Measurements from ENCODE around the gene CST6. TPM values are rescaled to one million over a fixed set of nuclear protein-coding genes. Genes with fewer than 3 reads are reported as not detected.

CST6 gene
- polyA plus RNA-seq, 2 donors = 36.1 to 66.5 TPM

DNA sequence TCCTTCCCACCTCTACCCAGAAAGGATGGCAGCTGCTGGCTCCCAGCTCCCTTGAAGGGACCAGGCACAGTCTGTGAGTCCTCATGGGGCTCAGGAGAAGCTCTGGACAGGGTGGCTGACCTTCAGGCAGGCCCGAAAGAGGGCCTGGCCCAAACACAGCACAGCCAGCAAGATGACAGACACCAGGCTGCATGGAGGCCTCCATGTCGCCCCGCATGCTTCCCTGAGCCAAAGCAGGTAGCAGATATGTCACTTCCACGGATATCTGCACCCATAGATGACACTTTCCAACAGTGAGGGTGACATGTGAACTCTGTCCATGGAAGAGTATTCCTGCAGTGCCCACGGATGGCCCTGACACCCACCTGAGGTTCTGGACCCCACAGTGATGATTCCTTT is 28.2 kb upstream of the CST6 start:
- Histone ChIP-seq H3K27ac (ENCODE audit: low read depth in 2 of 2, low read length in 1 of 2) (no peak overlapping the region), H3K4me1 (ENCODE audit: control insufficient read depth in 2 of 2, insufficient read depth in 2 of 2, low read length in 1 of 2) (no peaks in the 10 kb centered on the region), H3K4me3 (ENCODE audit: low read depth in 1 of 2, low read length in 2 of 2) (no peak overlapping the region), H3K27me3 (ENCODE audit: control insufficient read depth in 1 of 2, insufficient read depth in 2 of 2, low read length in 2 of 2) (no peaks in the 10 kb centered on the region), H3K36me3 (ENCODE audit: control insufficient read depth in 2 of 2, insufficient read depth in 2 of 2, low read length in 1 of 2) (peaks cover 0 to 9% of the 10 kb centered on the region in 2 donors), H3K9me3 (ENCODE audit: control insufficient read depth in 2 of 2, insufficient read depth in 1 of 2, low read depth in 1 of 2, low read length in 1 of 2) (no peaks in the 10 kb centered on the region)
- 84 to 85% methylated on average over 5 of the region's 5 CpGs for WGBS, 2 donors

DNA sequence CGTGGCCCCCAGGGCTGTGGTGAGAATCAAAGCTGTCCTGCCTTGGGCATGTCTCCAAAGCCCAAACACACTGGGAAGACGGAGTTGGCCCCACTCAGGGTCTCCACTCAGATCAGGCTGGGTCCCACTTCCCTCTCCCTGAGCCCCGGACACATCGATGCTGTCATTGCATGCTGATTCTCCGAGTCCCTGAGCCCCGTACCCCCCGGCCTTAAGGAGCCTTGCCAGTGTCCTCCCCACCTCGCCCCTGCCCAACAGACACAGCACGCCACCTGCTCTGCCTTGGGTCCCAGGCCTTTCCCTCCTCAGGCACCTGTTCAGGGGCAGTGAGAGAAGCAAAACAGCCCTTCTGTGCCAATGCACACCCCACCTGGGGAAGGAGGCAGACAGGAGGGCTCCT is 24.5 kb upstream of the CST6 start:
- Histone ChIP-seq H3K4me1 (ENCODE audit: control insufficient read depth in 2 of 2, insufficient read depth in 2 of 2, low read length in 1 of 2) (no peaks in the 10 kb centered on the region), H3K9me3 (ENCODE audit: control insufficient read depth in 2 of 2, insufficient read depth in 1 of 2, low read depth in 1 of 2, low read length in 1 of 2) (no peaks in the 10 kb centered on the region), H3K4me3 (ENCODE audit: low read depth in 1 of 2, low read length in 2 of 2) (no peak overlapping the region), H3K27me3 (ENCODE audit: control insufficient read depth in 1 of 2, insufficient read depth in 2 of 2, low read length in 2 of 2) (no peaks in the 10 kb centered on the region), H3K36me3 (ENCODE audit: control insufficient read depth in 2 of 2, insufficient read depth in 2 of 2, low read length in 1 of 2) (no peaks in the 10 kb centered on the region), H3K27ac (ENCODE audit: low read depth in 2 of 2, low read length in 1 of 2) (no peak overlapping the region)
- WGBS, 2 donors = 86 to 88% methylated on average over 9 of the region's 9 CpGs

GRCh38 chr11:65988791-65989592 is 22.8 kb upstream of the CST6 start:
- Histone ChIP-seq H3K27me3 (ENCODE audit: control insufficient read depth in 1 of 2, insufficient read depth in 2 of 2, low read length in 2 of 2) (no peaks in the 10 kb centered on the region), H3K9me3 (ENCODE audit: control insufficient read depth in 2 of 2, insufficient read depth in 1 of 2, low read depth in 1 of 2, low read length in 1 of 2) (no peaks in the 10 kb centered on the region), H3K27ac (ENCODE audit: low read depth in 2 of 2, low read length in 1 of 2) (peak overlapping the region in 1 of 2 donors; percentile 30), H3K4me3 (ENCODE audit: low read depth in 1 of 2, low read length in 2 of 2) (no peak overlapping the region), H3K36me3 (ENCODE audit: control insufficient read depth in 2 of 2, insufficient read depth in 2 of 2, low read length in 1 of 2) (no peaks in the 10 kb centered on the region), H3K4me1 (ENCODE audit: control insufficient read depth in 2 of 2, insufficient read depth in 2 of 2, low read length in 1 of 2) (no peaks in the 10 kb centered on the region)
- 18 to 20% methylated on average over 10 of the region's 10 CpGs for WGBS, 2 donors

DNA sequence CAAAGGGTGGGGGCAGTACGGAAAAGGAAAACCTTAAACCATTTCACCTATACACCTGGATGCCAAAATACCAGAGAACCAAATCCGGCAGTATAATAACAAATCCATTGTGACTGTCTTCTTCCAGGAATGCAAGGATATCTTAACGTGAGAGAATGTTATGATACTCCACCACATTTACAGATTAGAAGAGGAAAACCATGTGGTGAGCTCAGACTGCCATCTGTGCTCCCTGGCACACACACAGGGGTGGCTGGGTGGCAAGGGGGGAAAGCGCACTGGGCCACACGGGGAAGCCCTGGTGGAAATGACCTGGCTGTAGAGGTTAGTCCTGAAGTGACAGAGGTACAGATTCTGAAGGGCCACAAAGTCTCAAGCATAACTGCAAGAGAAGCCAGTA is 19.8 kb upstream of the CST6 start:
- WGBS, 2 donors = 81 to 83% methylated on average over 5 of the region's 5 CpGs
- H3K36me3 ChIP-seq (ENCODE audit: control insufficient read depth in 2 of 2, insufficient read depth in 2 of 2, low read length in 1 of 2) = no peaks in the 10 kb centered on the region
- H3K9me3 ChIP-seq (ENCODE audit: control insufficient read depth in 2 of 2, insufficient read depth in 1 of 2, low read depth in 1 of 2, low read length in 1 of 2) = no peaks in the 10 kb centered on the region
- H3K27ac ChIP-seq (ENCODE audit: low read depth in 2 of 2, low read length in 1 of 2) = no peak overlapping the region
- H3K27me3 ChIP-seq (ENCODE audit: control insufficient read depth in 1 of 2, insufficient read depth in 2 of 2, low read length in 2 of 2) = no peaks in the 10 kb centered on the region
- H3K4me1 ChIP-seq (ENCODE audit: control insufficient read depth in 2 of 2, insufficient read depth in 2 of 2, low read length in 1 of 2) = no peaks in the 10 kb centered on the region
- no peak overlapping the region for H3K4me3 ChIP-seq (ENCODE audit: low read depth in 1 of 2, low read length in 2 of 2)

GRCh38 chr11:65997286-65997685 is 14.5 kb upstream of the CST6 start:
- Histone ChIP-seq H3K4me3 (ENCODE audit: low read depth in 1 of 2, low read length in 2 of 2) (no peak overlapping the region), H3K9me3 (ENCODE audit: control insufficient read depth in 2 of 2, insufficient read depth in 1 of 2, low read depth in 1 of 2, low read length in 1 of 2) (no peaks in the 10 kb centered on the region), H3K36me3 (ENCODE audit: control insufficient read depth in 2 of 2, insufficient read depth in 2 of 2, low read length in 1 of 2) (peaks cover 5 to 22% of the 10 kb centered on the region in 2 donors), H3K27ac (ENCODE audit: low read depth in 2 of 2, low read length in 1 of 2) (no peak overlapping the region), H3K4me1 (ENCODE audit: control insufficient read depth in 2 of 2, insufficient read depth in 2 of 2, low read length in 1 of 2) (no peaks in the 10 kb centered on the region), H3K27me3 (ENCODE audit: control insufficient read depth in 1 of 2, insufficient read depth in 2 of 2, low read length in 2 of 2) (no peaks in the 10 kb centered on the region)
- whole genome bisulfite sequencing, 2 donors = 81 to 86% methylated on average over 2 of the region's 2 CpGs

GRCh38 chr11:66001942-66002647 is 9.7 kb upstream of the CST6 start, which contains the start of the genes BANF1 and EIF1AD:
Gene BANF1 (plus strand): TSS chr11:66002503. CDS start chr11:66003251, 748 bp downstream.
Gene EIF1AD (minus strand): TSS chr11:66002157. CDS start chr11:66000389, 1,768 bp downstream.
- Histone ChIP-seq H3K4me1 (ENCODE audit: control insufficient read depth in 2 of 2, insufficient read depth in 2 of 2, low read length in 1 of 2) (peaks cover 3 to 5% of the 10 kb centered on the region in 2 donors), H3K27ac (ENCODE audit: low read depth in 2 of 2, low read length in 1 of 2) (peak within 1 kb of the TSS; percentile 96 to 99), H3K9me3 (ENCODE audit: control insufficient read depth in 2 of 2, insufficient read depth in 1 of 2, low read depth in 1 of 2, low read length in 1 of 2) (no peaks in the 10 kb centered on the region), H3K27me3 (ENCODE audit: control insufficient read depth in 1 of 2, insufficient read depth in 2 of 2, low read length in 2 of 2) (no peaks in the 10 kb centered on the region), H3K36me3 (ENCODE audit: control insufficient read depth in 2 of 2, insufficient read depth in 2 of 2, low read length in 1 of 2) (peaks cover 5 to 26% of the 10 kb centered on the region in 2 donors), H3K4me3 (ENCODE audit: low read depth in 1 of 2, low read length in 2 of 2) (peak within 1 kb of the TSS; percentile 76 to 97)
- WGBS, 2 donors = 0% methylated on average over 55 of the region's 55 CpGs

DNA sequence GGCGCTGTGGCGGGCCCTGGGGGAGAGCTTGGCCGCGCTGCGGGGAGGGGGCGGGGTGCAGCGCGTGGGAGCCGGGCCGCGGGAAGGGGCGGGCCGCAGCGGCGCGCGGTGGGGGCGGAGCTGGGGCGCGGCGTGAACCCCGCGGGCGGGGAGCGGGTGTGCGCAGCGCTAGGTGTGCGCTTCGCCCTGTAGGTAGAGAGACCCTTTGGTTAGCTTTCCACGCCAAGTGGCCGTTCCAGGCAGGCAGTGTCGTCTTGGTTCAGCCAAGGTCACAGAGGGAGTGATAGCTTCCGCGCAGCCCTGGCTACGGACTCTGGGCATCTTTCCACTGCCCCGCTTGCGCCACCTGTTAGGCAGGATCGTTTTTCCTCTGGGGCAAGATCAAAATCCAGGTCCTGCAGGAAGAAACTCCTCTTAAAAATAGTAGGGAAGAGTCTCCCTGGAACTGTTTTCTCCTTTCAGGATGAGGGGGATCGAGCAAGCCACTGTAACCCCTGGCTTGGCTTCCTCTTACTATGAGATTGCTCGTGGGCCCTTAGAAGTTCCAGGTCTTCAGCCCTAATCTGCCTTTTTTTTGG is 9.1 kb upstream of the CST6 start:
- Histone ChIP-seq H3K9me3 (ENCODE audit: control insufficient read depth in 2 of 2, insufficient read depth in 1 of 2, low read depth in 1 of 2, low read length in 1 of 2) (no peaks in the 10 kb centered on the region), H3K27me3 (ENCODE audit: control insufficient read depth in 1 of 2, insufficient read depth in 2 of 2, low read length in 2 of 2) (no peaks in the 10 kb centered on the region), H3K4me3 (ENCODE audit: low read depth in 1 of 2, low read length in 2 of 2) (peak overlapping the region; percentile 76 to 97), H3K4me1 (ENCODE audit: control insufficient read depth in 2 of 2, insufficient read depth in 2 of 2, low read length in 1 of 2) (peaks cover 3 to 5% of the 10 kb centered on the region in 2 donors), H3K27ac (ENCODE audit: low read depth in 2 of 2, low read length in 1 of 2) (peak overlapping the region; percentile 96 to 99), H3K36me3 (ENCODE audit: control insufficient read depth in 2 of 2, insufficient read depth in 2 of 2, low read length in 1 of 2) (peaks cover 5 to 21% of the 10 kb centered on the region in 2 donors)
- WGBS, 2 donors = 1% methylated on average over 34 to 40 of the region's 40 CpGs

- H3K4me1 ChIP-seq (ENCODE audit: control insufficient read depth in 2 of 2, insufficient read depth in 2 of 2, low read length in 1 of 2) = peaks cover 3 to 5% of the 10 kb centered on the region in 2 donors
- H3K4me3 ChIP-seq (ENCODE audit: low read depth in 1 of 2, low read length in 2 of 2) = peak overlapping the region in 1 of 2 donors; percentile 97
- peak overlapping the region in 1 of 2 donors; percentile 99 for H3K27ac ChIP-seq (ENCODE audit: low read depth in 2 of 2, low read length in 1 of 2)
- H3K9me3 ChIP-seq (ENCODE audit: control insufficient read depth in 2 of 2, insufficient read depth in 1 of 2, low read depth in 1 of 2, low read length in 1 of 2) = no peaks in the 10 kb centered on the region
- H3K36me3 ChIP-seq (ENCODE audit: control insufficient read depth in 2 of 2, insufficient read depth in 2 of 2, low read length in 1 of 2) = peaks cover 5 to 17% of the 10 kb centered on the region in 2 donors
- no peaks in the 10 kb centered on the region for H3K27me3 ChIP-seq (ENCODE audit: control insufficient read depth in 1 of 2, insufficient read depth in 2 of 2, low read length in 2 of 2)
- 55 to 69% methylated on average over 6 of the region's 6 CpGs for WGBS, 2 donors
Observed at GRCh38 chr11:66003291-66003690, 8.5 kb upstream of the CST6 start.

DNA sequence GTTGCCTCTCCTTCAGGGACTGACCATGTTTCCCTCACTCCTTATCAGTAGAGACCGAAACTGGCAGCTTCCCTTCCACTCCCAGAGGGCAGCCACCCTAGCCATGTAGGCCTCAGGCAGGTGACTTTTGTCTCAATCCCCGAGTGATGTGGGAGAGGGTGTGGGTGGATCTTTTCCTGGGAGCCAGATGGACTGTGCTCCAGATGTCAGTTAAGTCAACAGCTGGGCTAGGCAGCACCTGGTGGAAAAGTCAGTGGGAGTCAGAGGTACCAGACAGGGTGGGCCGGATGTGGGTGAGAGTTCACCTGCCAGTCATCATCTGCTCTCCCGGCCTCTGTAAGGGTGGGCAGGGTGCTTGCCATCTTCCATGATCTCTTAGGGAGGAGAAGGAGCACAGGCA is 7.6 kb upstream of the CST6 start:
- no peaks in the 10 kb centered on the region for H3K9me3 ChIP-seq (ENCODE audit: control insufficient read depth in 2 of 2, insufficient read depth in 1 of 2, low read depth in 1 of 2, low read length in 1 of 2)
- 81 to 83% methylated on average over 4 of the region's 4 CpGs for WGBS, 2 donors
- no peak overlapping the region for H3K4me3 ChIP-seq (ENCODE audit: low read depth in 1 of 2, low read length in 2 of 2)
- peaks cover 3 to 5% of the 10 kb centered on the region in 2 donors for H3K4me1 ChIP-seq (ENCODE audit: control insufficient read depth in 2 of 2, insufficient read depth in 2 of 2, low read length in 1 of 2)
- no peak overlapping the region for H3K27ac ChIP-seq (ENCODE audit: low read depth in 2 of 2, low read length in 1 of 2)
- H3K27me3 ChIP-seq (ENCODE audit: control insufficient read depth in 1 of 2, insufficient read depth in 2 of 2, low read length in 2 of 2) = no peaks in the 10 kb centered on the region
- peaks cover 5 to 9% of the 10 kb centered on the region in 2 donors for H3K36me3 ChIP-seq (ENCODE audit: control insufficient read depth in 2 of 2, insufficient read depth in 2 of 2, low read length in 1 of 2)
